GM18951 (cell line): ENCODE data around the gene CAPZB.
"Not testable (repeated sequence)": the region's sequence is repeated elsewhere in the genome, so short reads cannot be mapped to it uniquely, and the experiment has no call there.

ENCODE experiments used
- POLR2A ChIP-seq: IDR thresholded peaks from 4 replicates; pipeline ENCODE4 v1.6.1; 2011; ENCODE audit warnings: mild to moderate bottlenecking; ENCODE audit not compliant: insufficient read length, insufficient read depth; ENCODE audit errors: extremely low read depth
- in situ Hi-C: fragments of 300-500 bp; cut with MboI; formaldehyde crosslinking; loops from one replicate; pipeline ENCODE4 v1.12.0; 2022; ENCODE audit warnings: low sequenced_read_pairs, mixed read lengths, inconsistent platforms; ENCODE audit not compliant: unreplicated experiment

CAPZB gene

DNA sequence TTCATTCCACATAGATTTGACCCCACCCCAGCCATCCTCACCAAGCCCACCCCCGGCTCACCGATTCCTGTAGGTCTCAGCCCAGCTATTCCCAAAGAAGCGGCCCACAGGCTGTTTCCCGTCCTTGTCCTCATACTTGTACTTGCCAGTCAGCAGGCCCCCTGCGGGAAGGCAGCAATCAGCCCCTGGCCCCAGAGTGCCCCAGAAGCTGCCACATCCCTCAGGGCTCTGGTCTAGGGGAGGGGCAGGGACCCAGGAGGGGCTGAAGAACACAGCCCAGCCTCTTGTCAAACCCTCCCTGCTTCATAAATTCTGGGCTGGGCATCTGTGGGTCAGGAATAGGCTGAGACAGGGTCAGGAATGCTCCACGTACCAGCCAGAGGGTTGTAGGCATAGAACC is 178.4 kb downstream of the CAPZB start:
- no peak for TF ChIP-seq POLR2A
- in situ Hi-C loops = no loop called here

DNA sequence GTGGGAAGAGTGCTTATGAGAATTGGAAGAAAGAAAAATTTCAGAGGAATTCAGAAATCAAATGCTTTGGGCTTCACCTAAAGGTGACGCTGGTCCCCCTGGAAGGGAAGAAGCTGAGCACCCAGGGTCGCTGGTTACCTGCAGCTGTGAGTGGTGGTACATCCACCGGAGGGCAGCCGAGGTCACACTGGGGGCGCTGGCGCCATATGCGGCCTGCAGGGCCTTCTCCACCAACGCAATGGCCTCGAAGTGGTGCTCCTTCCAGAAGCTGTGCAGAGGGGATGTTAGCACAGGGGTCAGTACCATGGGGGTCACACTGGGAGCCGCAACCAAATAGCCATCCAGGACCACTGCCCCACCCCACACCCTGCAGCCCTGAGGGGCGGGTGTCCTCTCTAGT is 179.5 kb downstream of the CAPZB start:
- in situ Hi-C loops = no loop called here
- no peak for TF ChIP-seq POLR2A

DNA sequence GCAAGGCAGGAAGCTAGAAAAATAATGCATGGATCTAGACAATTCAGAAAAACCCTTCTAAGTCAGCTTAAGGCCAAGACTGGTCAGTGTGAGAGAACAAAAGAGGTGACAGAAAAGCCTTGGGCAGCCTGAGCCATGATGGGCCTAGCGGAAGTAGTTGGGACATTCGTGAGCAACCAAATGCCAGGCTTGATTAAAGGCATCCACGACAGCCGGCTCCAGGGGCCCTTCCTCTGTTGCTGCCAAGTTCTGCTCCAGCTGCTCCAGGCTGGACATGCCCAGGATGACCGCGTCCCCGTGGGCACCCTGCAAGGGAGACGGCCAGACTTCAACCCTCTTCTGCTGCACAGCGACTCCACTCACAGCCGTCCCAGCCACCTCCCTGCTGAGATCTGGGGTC is 181.3 kb downstream of the CAPZB start:
- in situ Hi-C loops = not testable (repeated sequence)

DNA sequence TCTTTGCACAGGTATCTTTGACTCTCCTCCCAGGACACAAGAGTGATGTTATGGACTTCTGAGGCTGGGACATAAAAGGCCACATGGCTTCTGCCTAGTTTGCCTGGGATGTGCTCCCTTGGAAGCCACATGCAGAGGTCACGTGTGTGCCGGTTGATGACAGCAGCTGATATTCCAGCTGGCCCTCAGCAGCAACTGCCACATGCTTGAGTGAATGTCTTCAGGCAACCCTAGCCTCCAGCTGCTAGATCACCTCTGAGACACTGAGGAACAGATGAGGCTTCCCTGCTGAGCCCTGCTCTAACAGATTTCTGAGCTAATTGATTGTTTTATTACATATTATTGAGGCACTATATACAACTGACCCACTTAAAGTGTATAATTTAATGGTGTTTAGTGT is 185.1 kb downstream of the CAPZB start:
- in situ Hi-C loops = no loop called here
- TF ChIP-seq POLR2A = no peak

DNA sequence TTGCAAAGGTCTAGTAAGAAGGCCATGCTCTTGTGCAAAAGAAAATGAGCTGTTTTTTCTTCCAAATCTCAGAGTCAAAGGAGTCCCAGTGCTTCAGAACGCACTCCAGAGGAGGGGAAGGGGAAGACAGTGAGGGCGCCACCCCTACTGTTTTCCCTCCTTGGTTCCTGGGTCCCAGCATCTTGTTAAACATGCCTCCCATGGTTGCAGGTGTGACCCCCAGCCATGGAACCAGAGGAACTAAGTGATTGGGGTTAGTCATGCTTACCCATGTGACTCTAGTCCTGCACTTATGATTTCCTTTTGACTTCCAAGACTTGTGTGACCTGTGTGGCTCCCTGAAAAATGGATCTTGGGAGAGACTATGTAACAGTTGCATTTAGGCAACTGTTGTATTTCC is 190.7 kb downstream of the CAPZB start:
- TF ChIP-seq POLR2A = no peak
- in situ Hi-C loops = no loop called here

- in situ Hi-C loops = no loop called here
- no peak for TF ChIP-seq POLR2A
Measured at GRCh38 chr1:19289244-19289643, 196.1 kb downstream of the CAPZB start.
